B cell (primary cell): Measurements from ENCODE around the gene ACP1. TPM values are rescaled to one million over a fixed set of nuclear protein-coding genes. Genes with fewer than 3 reads are reported as not detected.

ENCODE experiments used
- ATAC-seq: fragments of 200-7000 bp; cut with Tn5 transposase; one replicate; pipeline ENCODE4 v1.10.0; 2021; ENCODE audit warnings: low read depth, mild to moderate bottlenecking, moderate number of reproducible peaks, moderate library complexity
- CTCF ChIA-PET: fragments of 350-600 bp; sonication (Branson Sonifier 250); formaldehyde crosslinking; loops from one replicate; lab custom pipeline; 2021; ENCODE audit warnings: antibody characterized with exemption, inconsistent platforms; lab: Charles Lee
- POLR2A ChIA-PET: fragments of 350-600 bp; sonication (Branson Sonifier 250); formaldehyde crosslinking; loops from one replicate; lab custom pipeline; 2021; ENCODE audit warnings: antibody characterized with exemption; lab: Charles Lee
- DNase-seq: peaks from one replicate; pipeline ENCODE4 v3.0.0; 2013
- H2AFZ ChIP-seq: 2 replicates; pipeline ENCODE4 v1.6.1; 2012; ENCODE audit warnings: mild to moderate bottlenecking, low read depth, low read length; ENCODE audit not compliant: insufficient read depth, poor library complexity, severe bottlenecking
- H3K27ac ChIP-seq, 2 donors: 1 replicate in 1 of 2; 2 replicates in 1 of 2; pipeline ENCODE4 v1.5.1; 2012 to 2013; ENCODE audit warnings: low read length in 2 of 2, mild to moderate bottlenecking in 2 of 2, moderate library complexity in 1 of 2
- H3K27me3 ChIP-seq, 4 experiments: fragments of 200-600 bp in 1 of 4; sonication (generic) in 1 of 4; replicated peaks in 1 of 4; 1 replicate in 2 of 4; 2 replicates in 2 of 4; pipeline versions ENCODE4 v1.6.1 to v1.7.0; 2013 to 2016; ENCODE audit warnings: low read length in 3 of 4, mild to moderate bottlenecking in 2 of 4, mixed read lengths in 1 of 4, moderate library complexity in 1 of 4; ENCODE audit not compliant: insufficient read depth in 4 of 4, control insufficient read depth in 3 of 4; ENCODE audit errors: control extremely low read depth in 1 of 4
- H3K36me3 ChIP-seq, 2 experiments: replicated peaks in 1 of 2; 1 replicate in 1 of 2; 2 replicates in 1 of 2; pipeline versions ENCODE4 v1.6.1 to v1.7.1; 2013; ENCODE audit warnings: low read length in 1 of 2; ENCODE audit not compliant: insufficient read depth in 2 of 2, control insufficient read depth in 1 of 2; ENCODE audit errors: control extremely low read depth in 1 of 2, extremely low read depth in 1 of 2
- H3K4me1 ChIP-seq, 2 donors: fragments of 200-600 bp in 1 of 2; sonication (generic) in 1 of 2; 1 replicate in 1 of 2; 2 replicates in 1 of 2; pipeline versions ENCODE4 v1.5.1 to v1.6.1; 2013 to 2017; ENCODE audit warnings: low read length in 2 of 2; ENCODE audit not compliant: control insufficient read depth in 2 of 2, insufficient read depth in 2 of 2
- H3K4me2 ChIP-seq: replicated peaks from 2 replicates; pipeline ENCODE3; 2012; ENCODE audit warnings: mild to moderate bottlenecking, low read depth, low read length; ENCODE audit not compliant: poor library complexity, severe bottlenecking
- H3K4me3 ChIP-seq, 5 experiments: fragments of 200-600 bp in 1 of 5; sonication (generic) in 1 of 5; 1 replicate in 3 of 5; 2 replicates in 2 of 5; pipeline versions ENCODE4 v1.5.1 to v1.7.0; 2011 to 2016; ENCODE audit warnings: low read length in 4 of 5, mild to moderate bottlenecking in 4 of 5, low read depth in 2 of 5, control low read depth in 1 of 5, moderate library complexity in 1 of 5; ENCODE audit not compliant: insufficient read depth in 1 of 5; ENCODE audit errors: control extremely low read depth in 1 of 5, extremely low read depth in 1 of 5
- H3K79me2 ChIP-seq: fragments of 200-600 bp; sonication (generic); one replicate; pipeline ENCODE4 v1.6.0; 2016; ENCODE audit warnings: low read length; ENCODE audit not compliant: control insufficient read depth, insufficient read depth
- H3K9ac ChIP-seq: fragments of 200-600 bp; sonication (generic); 2 replicates; pipeline ENCODE4 v1.6.1; 2017; ENCODE audit warnings: mild to moderate bottlenecking, low read length, moderate library complexity
- H3K9me3 ChIP-seq, 3 donors: one replicate each; pipeline versions ENCODE4 v1.6.1 to v1.7.1; 2013; ENCODE audit warnings: low read length in 2 of 3; ENCODE audit not compliant: control insufficient read depth in 2 of 3, insufficient read depth in 1 of 3; ENCODE audit errors: control extremely low read depth in 1 of 3
- H4K20me1 ChIP-seq: 2 replicates; pipeline ENCODE4 v1.6.0; 2012; ENCODE audit warnings: mild to moderate bottlenecking, low read length; ENCODE audit not compliant: insufficient read depth, control insufficient read depth, poor library complexity, severe bottlenecking
- H3K27ac Mint-ChIP-seq: one replicate; pipeline ENCODE4 v1.8.0; 2021; ENCODE audit warnings: mixed read lengths
- H3K27me3 Mint-ChIP-seq: one replicate; pipeline ENCODE4 v1.8.0; 2021; ENCODE audit warnings: mixed read lengths
- H3K4me1 Mint-ChIP-seq: one replicate; pipeline ENCODE4 v1.8.0; 2021; ENCODE audit warnings: mixed read lengths
- H3K4me3 Mint-ChIP-seq: one replicate; pipeline ENCODE4 v1.8.0; 2021; ENCODE audit warnings: mixed read lengths
- H3K9me3 Mint-ChIP-seq: one replicate; pipeline ENCODE4 v1.8.0; 2022; ENCODE audit warnings: mixed read lengths; ENCODE audit not compliant: insufficient read depth
- CTCF ChIP-seq: fragments of 200-600 bp; IDR thresholded peaks from one replicate; pipeline ENCODE4 v1.8.0; 2022; ENCODE audit warnings: antibody characterized with exemption, mild to moderate bottlenecking
- EZH2 ChIP-seq: IDR thresholded peaks from 2 replicates; pipeline ENCODE4 v1.6.1; 2012; ENCODE audit warnings: borderline replicate concordance, low read depth, mild to moderate bottlenecking, moderate library complexity, low read length; ENCODE audit not compliant: insufficient read depth, poor library complexity, severe bottlenecking
- WGBS: methylation state at CpG from one replicate; pipeline ENCODE4 v1.1.5; 2013; ENCODE audit warnings: missing lambda C conversion rate; ENCODE audit not compliant: insufficient coverage; 5-methylcytosine and 5-hydroxymethylcytosine counted together
- intact Hi-C: fragments of 100-400 bp; cut with micrococcal nuclease; formaldehyde crosslinking; loops from one replicate; pipeline ENCODE4 v1.10.0; 2022
- polyA plus RNA-seq: library from polyadenylated mRNA; depleted of rRNA; stranded (reverse); fragments of >200 nt; gene quantifications from 2 replicates; pipeline ENCODE4 v1.2.3, GENCODE V29; 2012
- total RNA-seq, 2 donors: library from RNA; stranded (reverse); fragments of 120-200 nt in 1 of 2; gene quantifications; 1 replicate in 1 of 2; 2 replicates in 1 of 2; pipeline versions ENCODE4 v1.2.3 to v1.2.4, GENCODE V29; 2013 to 2022

The ACP1 gene
- total and polyA plus RNA-seq, 2 donors (not counting 1 experiment from before 2014, with no cell fraction given) = 70.2 to 87.8 TPM

- WGBS = 99% methylated on average over 11 of the region's 12 CpGs
Measured at GRCh38 chr2:316381-316780, 51.6 kb downstream of the ACP1 start.

More at GRCh38 chr2:316381-316780, 51.6 kb downstream of the ACP1 start:
- no peaks in the 10 kb centered on the region for H3K36me3 ChIP-seq
- H3K27ac Mint-ChIP-seq = no peak overlapping the region
- ATAC-seq (no peak), DNase-seq (no peak)
- POLR2A ChIA-PET = no interaction called here
- H3K27me3 ChIP-seq = peaks cover 0 to 3% (median 0%) of the 10 kb centered on the region in 4 experiments
- H3K9ac ChIP-seq = no peak overlapping the region
- no peak overlapping the region for H3K4me3 ChIP-seq
- H3K27ac ChIP-seq = no peak overlapping the region
- H3K4me1 Mint-ChIP-seq = no peaks in the 10 kb centered on the region
- no peak overlapping the region for H3K4me3 Mint-ChIP-seq
- TF ChIP-seq CTCF (no peak), EZH2 (no peak)
- CTCF ChIA-PET = interaction anchor here (1.4 kb wide), 1 partner anchor 15 kb away, joined by 4 read pairs; no protein-coding TSS in a partner anchor
- peaks cover 0 to 20% (median 0%) of the 10 kb centered on the region in 3 donors for H3K9me3 ChIP-seq
- H3K27me3 Mint-ChIP-seq = peaks cover 5% of the 10 kb centered on the region
- H3K9me3 Mint-ChIP-seq = no peaks in the 10 kb centered on the region
- H3K79me2 ChIP-seq = no peaks in the 10 kb centered on the region
- H2AFZ ChIP-seq = no peak overlapping the region
- H3K4me1 ChIP-seq = no peaks in the 10 kb centered on the region
- no peaks in the 10 kb centered on the region for H4K20me1 ChIP-seq
- intact Hi-C loops = no loop called here
- no peak overlapping the region for H3K4me2 ChIP-seq
